GM18502 (cell line): ENCODE data around the gene PLGLB1.
"Not testable (repeated sequence)": the region's sequence is repeated elsewhere in the genome, so short reads cannot be mapped to it uniquely, and the experiment has no call there.

Experiments
- ATAC-seq: cut with Tn5 transposase; IDR thresholded peaks from one replicate; pipeline ENCODE4 v1.9.1; 2021; ENCODE audit warnings: mild to moderate bottlenecking; ENCODE audit not compliant: unreplicated experiment, poor library complexity

The PLGLB1 gene

GRCh38 chr2:87021744-87022143, at the start of gene PLGLB1:
PLGLB1 (minus strand) TSS chr2:87021844; CDS start chr2:87021783, 61 bp downstream.
- ATAC-seq: not testable (repeated sequence)

- ATAC-seq: not testable (repeated sequence)
Observed at GRCh38 chr2:87064305-87064704, 42.7 kb upstream of the PLGLB1 start.

DNA sequence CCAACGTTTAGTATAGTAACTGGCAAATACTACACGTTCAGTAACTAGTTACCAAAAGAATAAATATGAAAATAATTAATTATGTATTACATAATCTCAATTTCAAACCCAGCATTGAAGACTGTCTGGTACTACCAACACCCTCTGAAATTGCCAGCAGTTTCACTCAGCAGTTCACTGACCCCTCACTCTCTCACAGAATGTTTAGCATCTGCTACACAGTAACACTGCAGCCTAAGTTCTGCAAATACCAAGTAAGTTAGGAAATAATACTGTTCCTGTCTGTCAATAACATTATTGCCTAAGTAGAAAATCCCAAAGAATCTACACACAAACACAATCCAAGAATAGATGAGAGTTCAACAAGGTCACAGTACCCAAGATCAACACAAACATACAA, 41.8 kb upstream of the PLGLB1 start:
- not testable (repeated sequence) for ATAC-seq

DNA sequence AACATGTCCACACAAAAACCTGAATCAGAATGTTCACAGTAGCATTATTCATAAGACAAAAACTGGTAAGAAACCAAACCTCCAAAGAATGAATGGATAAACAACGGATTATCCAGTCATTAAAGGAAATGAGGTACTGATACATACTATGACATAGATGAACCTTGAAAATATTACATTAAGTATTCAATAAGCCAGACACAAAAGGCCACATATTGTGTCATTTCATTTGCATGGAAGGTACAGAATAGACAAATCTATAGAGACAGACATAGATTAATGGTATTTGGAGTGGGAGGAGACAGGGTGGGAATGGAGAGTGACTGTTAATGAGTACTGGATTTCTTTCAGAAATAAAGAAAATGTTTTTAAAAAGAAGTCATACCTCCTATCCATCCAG, 39.9 kb upstream of the PLGLB1 start:
- not testable (repeated sequence) for ATAC-seq

- ATAC-seq: not testable (repeated sequence)
Observed at GRCh38 chr2:87057606-87058005, 36.0 kb upstream of the PLGLB1 start.

DNA sequence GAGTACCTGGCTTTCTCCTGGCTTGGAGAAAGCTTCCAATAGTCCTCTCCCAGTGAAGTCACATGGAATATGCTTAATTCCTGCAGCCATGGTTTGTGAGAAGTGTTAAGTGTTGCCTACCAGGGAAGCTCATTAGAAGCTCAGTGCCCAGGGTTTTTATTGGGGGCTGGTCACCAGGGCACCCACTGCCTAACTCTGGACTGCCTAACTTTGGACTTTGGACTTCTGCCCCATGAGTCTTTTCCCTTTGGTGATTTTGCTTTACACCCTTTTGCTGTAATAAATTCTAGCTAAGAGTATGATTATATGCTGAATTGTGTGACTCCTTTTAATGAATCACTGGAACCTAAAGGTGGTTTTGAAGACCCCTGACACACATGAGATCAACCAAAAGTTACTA, 35.2 kb upstream of the PLGLB1 start:
- ATAC-seq: not testable (repeated sequence)

DNA sequence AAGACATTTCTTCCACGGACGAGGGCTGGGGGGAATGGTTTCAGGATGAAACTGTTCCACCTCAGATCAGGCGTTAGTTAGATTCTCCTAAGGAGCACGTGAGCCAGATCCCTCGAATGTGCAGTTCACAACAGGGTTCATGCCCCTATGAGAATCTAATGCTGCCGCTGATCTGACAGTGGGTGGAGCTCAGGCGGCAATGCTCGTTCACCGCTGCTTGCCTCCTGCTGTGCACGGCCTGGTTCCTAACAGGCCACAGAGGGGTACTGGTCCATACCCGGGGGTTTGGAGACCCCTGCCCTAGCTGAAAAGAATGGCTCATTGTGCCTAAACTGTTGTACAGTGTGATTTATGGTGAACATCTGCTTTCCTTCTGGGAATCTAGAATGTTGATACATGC, 34.8 kb upstream of the PLGLB1 start:
- not testable (repeated sequence) for ATAC-seq

DNA sequence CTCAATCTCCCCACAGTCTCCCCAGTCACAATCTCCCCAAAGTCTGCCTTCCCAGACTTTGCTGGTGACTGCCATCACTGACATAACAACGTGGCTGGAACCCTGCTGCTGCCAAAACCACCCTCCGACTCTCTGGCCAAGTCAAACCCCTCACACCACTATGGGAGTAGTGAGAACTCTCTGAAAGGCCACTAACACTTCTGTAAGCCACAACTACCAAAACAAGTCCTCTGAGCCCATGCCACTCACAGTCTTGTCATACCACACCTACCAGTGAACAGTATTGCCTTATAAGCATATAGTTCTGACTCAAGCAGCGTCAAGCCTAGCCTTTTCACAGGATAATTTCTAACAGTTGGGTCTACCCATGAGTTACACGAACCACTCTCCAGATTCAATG, 32.7 kb upstream of the PLGLB1 start:
- ATAC-seq: not testable (repeated sequence)

GRCh38 chr2:87041321-87041978, 19.8 kb upstream of the PLGLB1 start:
- ATAC-seq: not testable (repeated sequence)

- ATAC-seq: not testable (repeated sequence)
Observed at GRCh38 chr2:87028607-87029006, 7.0 kb upstream of the PLGLB1 start.

- not testable (repeated sequence) for ATAC-seq
Observed at GRCh38 chr2:87026816-87027215, 5.2 kb upstream of the PLGLB1 start.

- not testable (repeated sequence) for ATAC-seq
Observed at GRCh38 chr2:87025927-87026326, 4.3 kb upstream of the PLGLB1 start.

DNA sequence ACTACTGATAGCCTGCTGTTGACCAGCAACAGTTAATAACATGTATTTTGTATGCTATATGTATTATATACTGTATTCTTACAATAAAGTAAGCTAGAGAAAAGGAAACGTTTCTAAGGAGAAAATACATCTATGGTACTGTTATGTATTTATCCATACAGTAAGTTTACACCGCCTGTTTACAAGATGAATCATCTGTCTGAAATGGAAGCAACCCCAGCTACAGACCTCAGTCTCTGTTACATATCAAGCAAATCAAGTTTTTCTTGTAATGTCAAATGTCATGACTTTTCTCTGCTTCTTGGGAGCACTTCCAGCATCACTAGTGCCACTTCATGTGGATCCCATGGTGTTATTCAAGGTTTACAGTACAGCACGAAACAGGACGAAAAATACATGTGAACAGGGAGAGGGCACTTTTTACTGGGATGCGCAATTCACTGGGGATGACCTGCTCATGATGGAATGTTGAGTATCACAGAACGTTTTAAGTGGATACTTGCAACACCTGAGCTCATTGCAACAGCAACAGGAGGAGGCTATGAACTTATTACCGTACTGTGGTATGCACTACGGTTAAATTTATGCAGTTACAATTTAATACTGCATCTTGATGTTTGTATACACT, 2.5 kb upstream of the PLGLB1 start:
- not testable (repeated sequence) for ATAC-seq

- not testable (repeated sequence) for ATAC-seq
Observed at GRCh38 chr2:87021043-87021442, 601 bp downstream of the PLGLB1 start.

- ATAC-seq: not testable (repeated sequence)
Observed at GRCh38 chr2:87019053-87019452, 2.6 kb downstream of the PLGLB1 start.

GRCh38 chr2:87014489-87015169, 7.0 kb downstream of the PLGLB1 start:
- ATAC-seq: not testable (repeated sequence)

- not testable (repeated sequence) for ATAC-seq
Observed at GRCh38 chr2:87004398-87004797, 17.2 kb downstream of the PLGLB1 start.
